Endodermal cell (in vitro differentiated cells): ENCODE measurements around the gene EME2. TPM values are rescaled to one million over a fixed set of nuclear protein-coding genes. Genes with fewer than 3 reads are reported as not detected.

Source experiments
- DNase-seq: peaks from one replicate; pipeline ENCODE4 v3.0.0-alpha.2; 2017
- H3K27ac ChIP-seq: 2 replicates; pipeline ENCODE4 v1.5.1; 2013; ENCODE audit warnings: mild to moderate bottlenecking, low read depth, low read length, moderate library complexity
- H3K27me3 ChIP-seq: 2 replicates; pipeline ENCODE4 v1.6.1; 2013; ENCODE audit warnings: mild to moderate bottlenecking, low read length, moderate library complexity; ENCODE audit not compliant: insufficient read depth, control insufficient read depth, poor library complexity, severe bottlenecking
- H3K36me3 ChIP-seq: 2 replicates; pipeline ENCODE4 v1.7.0; 2013; ENCODE audit warnings: mild to moderate bottlenecking, low read length, moderate library complexity; ENCODE audit not compliant: control insufficient read depth, insufficient read depth
- H3K4me1 ChIP-seq: one replicate; pipeline ENCODE4 v1.7.0; 2013; ENCODE audit warnings: low read length; ENCODE audit not compliant: control insufficient read depth, insufficient read depth
- H3K4me3 ChIP-seq: 2 replicates; pipeline ENCODE4 v1.5.1; 2013; ENCODE audit warnings: mild to moderate bottlenecking, low read length, moderate library complexity
- H3K9ac ChIP-seq: 2 replicates; pipeline ENCODE4 v1.6.1; 2013; ENCODE audit warnings: mild to moderate bottlenecking, low read length, moderate library complexity; ENCODE audit not compliant: poor library complexity, severe bottlenecking; ENCODE audit errors: extremely low read depth
- H3K9me3 ChIP-seq: 2 replicates; pipeline ENCODE4 v1.6.1; 2013; ENCODE audit warnings: mild to moderate bottlenecking, low read length, moderate library complexity; ENCODE audit not compliant: control insufficient read depth
- H3K27ac Mint-ChIP-seq: 2 replicates; pipeline ENCODE4 v1.8.0; 2020; ENCODE audit warnings: mixed read lengths
- H3K27me3 Mint-ChIP-seq: 2 replicates; pipeline ENCODE4 v1.8.0; 2021; ENCODE audit warnings: mild to moderate bottlenecking, mixed read lengths; ENCODE audit not compliant: insufficient read depth
- H3K36me3 Mint-ChIP-seq: 2 replicates; pipeline ENCODE4 v1.8.0; 2020; ENCODE audit warnings: low read depth, mixed read lengths
- H3K4me1 Mint-ChIP-seq: 2 replicates; pipeline ENCODE4 v1.8.0; 2020; ENCODE audit warnings: mixed read lengths
- H3K4me3 Mint-ChIP-seq: 2 replicates; pipeline ENCODE4 v1.8.0; 2020; ENCODE audit warnings: mild to moderate bottlenecking, moderate library complexity, mixed read lengths
- H3K9me3 Mint-ChIP-seq: 2 replicates; pipeline ENCODE4 v1.8.0; 2020; ENCODE audit warnings: mild to moderate bottlenecking, mixed read lengths
- WGBS, 2 experiments: methylation state at CpG; one replicate each; pipeline versions ENCODE4 v1.1.5 to v1.1.7; 2013; ENCODE audit warnings: missing lambda C conversion rate in 2 of 2, mixed read lengths in 1 of 2; ENCODE audit not compliant: insufficient coverage in 1 of 2, insufficient read length in 1 of 2; 5-methylcytosine and 5-hydroxymethylcytosine counted together
- total RNA-seq, 2 donors: library from RNA; stranded (reverse); fragmentation: NEBNext Ultra II Directional in 1 of 2; extraction: Animal tissue kit (Norgen Biotek cat#: 25700) in 1 of 2; gene quantifications; 2 replicates in 1 of 2; 3 replicates in 1 of 2; pipeline ENCODE4 v1.2.1, GENCODE V29; 2021
- TF ChIP-seq, protein P1 (sequence below): fragments of 200-600 bp; sonication (generic); conservative IDR thresholded peaks from 2 replicates; pipeline ENCODE4 v1.5.0; 2021; ENCODE audit warnings: antibody characterized with exemption, mild to moderate bottlenecking

Gene EME2
- total RNA-seq, 2 donors from 2014 or later, result 34.3 to 64.3 TPM

DNA sequence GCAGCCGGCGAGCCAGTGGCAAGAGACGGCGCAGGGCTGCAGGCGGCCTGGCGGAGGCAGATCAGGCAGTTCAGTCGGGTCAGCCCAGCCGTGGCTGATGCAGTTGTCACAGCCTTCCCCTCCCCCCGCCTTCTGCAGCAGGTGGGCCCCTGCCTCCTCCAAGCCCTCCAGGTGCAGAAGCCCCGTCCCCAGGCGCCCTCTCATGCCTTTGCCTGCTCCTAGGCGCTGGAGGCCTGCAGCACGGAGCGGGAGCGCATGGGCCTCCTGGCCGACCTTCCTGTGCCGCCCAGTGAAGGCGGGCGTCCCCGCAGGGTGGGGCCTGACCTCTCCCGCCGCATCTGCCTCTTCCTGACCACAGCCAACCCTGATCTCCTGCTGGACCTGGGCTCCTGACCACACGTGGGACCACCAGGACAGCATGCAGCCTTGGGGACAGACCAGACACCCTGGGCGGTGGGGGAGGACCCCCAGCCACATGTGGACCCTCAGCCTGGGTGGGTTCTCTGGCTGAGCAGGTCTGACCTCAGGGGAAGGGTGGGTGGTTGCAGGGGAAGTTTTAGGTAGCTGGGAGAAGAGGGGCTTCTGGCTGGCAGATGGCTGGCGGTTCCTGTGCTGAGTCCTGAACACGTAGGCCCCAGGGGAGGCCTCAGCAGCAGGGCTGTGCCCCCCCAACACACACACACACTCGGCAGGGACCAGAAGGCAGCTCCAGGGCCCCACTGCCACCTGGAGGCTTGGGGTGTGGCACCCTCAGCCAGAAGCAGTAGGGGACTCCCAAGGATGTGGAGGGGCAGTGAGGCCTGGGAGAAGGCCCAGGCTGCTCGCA, 3.4 kb downstream of the EME2 start:
- Mint-ChIP-seq H3K9me3 (no peaks in the 10 kb centered on the region), H3K27ac (no peak overlapping the region), H3K36me3 (peaks cover 12% of the 10 kb centered on the region), H3K4me1 (peaks cover 3% of the 10 kb centered on the region), H3K27me3 (no peaks in the 10 kb centered on the region), H3K4me3 (no peak overlapping the region)
- Histone ChIP-seq H3K27ac (no peak overlapping the region), H3K27me3 (no peaks in the 10 kb centered on the region), H3K9ac (no peak overlapping the region), H3K4me1 (peaks cover 4% of the 10 kb centered on the region), H3K4me3 (no peak overlapping the region), H3K9me3 (no peaks in the 10 kb centered on the region), H3K36me3 (peaks cover 18% of the 10 kb centered on the region)
- no peak for DNase-seq
- TF ChIP-seq, protein P1, sequence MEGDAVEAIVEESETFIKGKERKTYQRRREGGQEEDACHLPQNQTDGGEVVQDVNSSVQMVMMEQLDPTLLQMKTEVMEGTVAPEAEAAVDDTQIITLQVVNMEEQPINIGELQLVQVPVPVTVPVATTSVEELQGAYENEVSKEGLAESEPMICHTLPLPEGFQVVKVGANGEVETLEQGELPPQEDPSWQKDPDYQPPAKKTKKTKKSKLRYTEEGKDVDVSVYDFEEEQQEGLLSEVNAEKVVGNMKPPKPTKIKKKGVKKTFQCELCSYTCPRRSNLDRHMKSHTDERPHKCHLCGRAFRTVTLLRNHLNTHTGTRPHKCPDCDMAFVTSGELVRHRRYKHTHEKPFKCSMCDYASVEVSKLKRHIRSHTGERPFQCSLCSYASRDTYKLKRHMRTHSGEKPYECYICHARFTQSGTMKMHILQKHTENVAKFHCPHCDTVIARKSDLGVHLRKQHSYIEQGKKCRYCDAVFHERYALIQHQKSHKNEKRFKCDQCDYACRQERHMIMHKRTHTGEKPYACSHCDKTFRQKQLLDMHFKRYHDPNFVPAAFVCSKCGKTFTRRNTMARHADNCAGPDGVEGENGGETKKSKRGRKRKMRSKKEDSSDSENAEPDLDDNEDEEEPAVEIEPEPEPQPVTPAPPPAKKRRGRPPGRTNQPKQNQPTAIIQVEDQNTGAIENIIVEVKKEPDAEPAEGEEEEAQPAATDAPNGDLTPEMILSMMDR, result no peak
- 94 to 96% methylated on average over 7 to 26 of the region's 28 CpGs for WGBS, 2 experiments

DNA sequence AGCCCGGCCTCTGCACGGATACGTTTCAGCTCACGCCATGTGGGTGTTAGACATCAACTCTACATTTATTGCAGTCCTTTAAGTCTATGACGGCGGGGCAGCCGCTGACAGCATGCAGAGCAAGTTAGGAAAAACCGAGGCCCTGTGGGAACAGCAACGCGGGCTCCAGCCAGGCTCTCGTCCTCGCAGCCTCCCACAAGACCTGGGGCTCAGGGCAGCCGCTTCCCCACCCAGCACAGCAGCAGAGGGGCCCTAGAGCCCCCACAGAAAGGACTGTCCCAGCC, 4.0 kb downstream of the EME2 start:
- WGBS, 2 experiments, result 95 to 96% methylated on average over 12 to 13 of the region's 13 CpGs
- Mint-ChIP-seq H3K4me1 (peaks cover 8% of the 10 kb centered on the region), H3K9me3 (no peaks in the 10 kb centered on the region), H3K36me3 (peaks cover 12% of the 10 kb centered on the region), H3K27ac (no peak overlapping the region), H3K27me3 (no peaks in the 10 kb centered on the region), H3K4me3 (no peak overlapping the region)
- no peak for DNase-seq
- Histone ChIP-seq H3K4me3 (no peak overlapping the region), H3K9ac (no peak overlapping the region), H3K4me1 (peaks cover 8% of the 10 kb centered on the region), H3K36me3 (peaks cover 19% of the 10 kb centered on the region), H3K27me3 (no peaks in the 10 kb centered on the region), H3K27ac (no peak overlapping the region), H3K9me3 (no peaks in the 10 kb centered on the region)
- TF ChIP-seq, protein P1, result no peak

DNA sequence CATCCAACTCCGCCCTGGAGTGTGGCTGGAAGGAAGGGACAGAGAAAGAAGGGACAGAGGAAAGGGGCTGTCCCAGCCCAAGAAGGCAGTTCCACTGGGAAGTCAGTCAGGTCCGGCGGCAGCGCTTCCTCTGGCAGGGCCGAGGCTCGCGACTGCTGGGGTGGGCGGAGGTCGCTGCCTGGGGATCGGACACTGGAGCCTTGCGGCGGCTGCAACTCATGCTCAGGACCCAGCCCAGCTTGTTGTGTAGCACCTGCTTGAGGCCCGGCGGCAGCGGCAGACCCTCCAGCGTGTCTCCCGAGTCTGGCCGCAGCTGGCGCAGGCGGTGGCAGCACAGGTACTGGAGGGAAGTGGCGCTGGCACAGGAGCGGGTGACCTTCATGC, 4.4 kb downstream of the EME2 start:
- peaks cover 8% of the 10 kb centered on the region for H3K4me1 ChIP-seq
- Mint-ChIP-seq H3K4me3 (no peak overlapping the region), H3K27me3 (no peaks in the 10 kb centered on the region), H3K27ac (no peak overlapping the region), H3K36me3 (peaks cover 12% of the 10 kb centered on the region), H3K9me3 (no peaks in the 10 kb centered on the region), H3K4me1 (peaks cover 10% of the 10 kb centered on the region)
- H3K9ac ChIP-seq, result no peak overlapping the region
- TF ChIP-seq, protein P1, result no peak
- no peak for DNase-seq
- peaks cover 19% of the 10 kb centered on the region for H3K36me3 ChIP-seq
- no peak overlapping the region for H3K27ac ChIP-seq
- H3K9me3 ChIP-seq, result no peaks in the 10 kb centered on the region
- no peaks in the 10 kb centered on the region for H3K27me3 ChIP-seq
- WGBS, 2 experiments, result 97 to 99% methylated on average over 12 to 22 of the region's 22 CpGs
- H3K4me3 ChIP-seq, result no peak overlapping the region
